ENCODE data around the gene FREM2.

FREM2 gene

GRCh38 chr13:38785490-38785889 lies 98.6 kb downstream of the FREM2 start:
- no peak for TF ChIP-seq REST (IDR thresholded peaks at IDR 0.05; ENCODE audit: insufficient read depth in 1 of 2, low read depth in 2 of 2, low read length in 2 of 2)
- no peak for TF ChIP-seq TAF1 (IDR thresholded peaks at IDR 0.05; ENCODE audit: borderline replicate concordance, insufficient read depth, low read length)
- TF ChIP-seq POLR2AphosphoS5 (IDR thresholded peaks at IDR 0.05; ENCODE audit: low read depth, low read length), result no peak
- no peak for TF ChIP-seq FOXP2 (optimal IDR thresholded peaks at IDR 0.05; ENCODE audit: borderline replicate concordance, extremely low read depth, extremely low read length, insufficient read depth)
- TF ChIP-seq SIN3A (IDR thresholded peaks at IDR 0.05; ENCODE audit: borderline replicate concordance, insufficient read depth, low read length), result no peak

GRCh38 chr13:38787550-38787949 lies 100.7 kb downstream of the FREM2 start:
- no peak for TF ChIP-seq FOXP2 (optimal IDR thresholded peaks at IDR 0.05; ENCODE audit: borderline replicate concordance, extremely low read depth, extremely low read length, insufficient read depth)
- TF ChIP-seq REST (IDR thresholded peaks at IDR 0.05; ENCODE audit: insufficient read depth in 1 of 2, low read depth in 2 of 2, low read length in 2 of 2), result no peak
- TF ChIP-seq POLR2AphosphoS5 (IDR thresholded peaks at IDR 0.05; ENCODE audit: low read depth, low read length), result no peak
- TF ChIP-seq SIN3A (IDR thresholded peaks at IDR 0.05; ENCODE audit: borderline replicate concordance, insufficient read depth, low read length), result no peak
- TF ChIP-seq TAF1 (IDR thresholded peaks at IDR 0.05; ENCODE audit: borderline replicate concordance, insufficient read depth, low read length), result no peak

GRCh38 chr13:38796890-38797289 lies 110.0 kb downstream of the FREM2 start:
- TF ChIP-seq FOXP2 (optimal IDR thresholded peaks at IDR 0.05; ENCODE audit: borderline replicate concordance, extremely low read depth, extremely low read length, insufficient read depth), result no peak
- no peak for TF ChIP-seq POLR2AphosphoS5 (IDR thresholded peaks at IDR 0.05; ENCODE audit: low read depth, low read length)
- TF ChIP-seq REST (IDR thresholded peaks at IDR 0.05; ENCODE audit: insufficient read depth in 1 of 2, low read depth in 2 of 2, low read length in 2 of 2), result no peak
- no peak for TF ChIP-seq TAF1 (IDR thresholded peaks at IDR 0.05; ENCODE audit: borderline replicate concordance, insufficient read depth, low read length)
- no peak for TF ChIP-seq SIN3A (IDR thresholded peaks at IDR 0.05; ENCODE audit: borderline replicate concordance, insufficient read depth, low read length)

GRCh38 chr13:38803531-38803930 lies 116.7 kb downstream of the FREM2 start:
- no peak for TF ChIP-seq FOXP2 (optimal IDR thresholded peaks at IDR 0.05; ENCODE audit: borderline replicate concordance, extremely low read depth, extremely low read length, insufficient read depth)
- TF ChIP-seq TAF1 (IDR thresholded peaks at IDR 0.05; ENCODE audit: borderline replicate concordance, insufficient read depth, low read length), result no peak
- TF ChIP-seq SIN3A (IDR thresholded peaks at IDR 0.05; ENCODE audit: borderline replicate concordance, insufficient read depth, low read length), result no peak
- no peak for TF ChIP-seq POLR2AphosphoS5 (IDR thresholded peaks at IDR 0.05; ENCODE audit: low read depth, low read length)
- TF ChIP-seq REST (IDR thresholded peaks at IDR 0.05; ENCODE audit: insufficient read depth in 1 of 2, low read depth in 2 of 2, low read length in 2 of 2), result no peak

- TF ChIP-seq POLR2AphosphoS5 (IDR thresholded peaks at IDR 0.05; ENCODE audit: low read depth, low read length), result no peak
- no peak for TF ChIP-seq FOXP2 (optimal IDR thresholded peaks at IDR 0.05; ENCODE audit: borderline replicate concordance, extremely low read depth, extremely low read length, insufficient read depth)
- no peak for TF ChIP-seq TAF1 (IDR thresholded peaks at IDR 0.05; ENCODE audit: borderline replicate concordance, insufficient read depth, low read length)
- no peak for TF ChIP-seq SIN3A (IDR thresholded peaks at IDR 0.05; ENCODE audit: borderline replicate concordance, insufficient read depth, low read length)
- no peak for TF ChIP-seq REST (IDR thresholded peaks at IDR 0.05; ENCODE audit: insufficient read depth in 1 of 2, low read depth in 2 of 2, low read length in 2 of 2)
These were observed 117.2 kb downstream of the FREM2 start for GRCh38 chr13:38804061-38804460.
